Measurements from ENCODE around the gene RPS17.
"Not testable (repeated sequence)": the region's sequence is repeated elsewhere in the genome, so short reads cannot be mapped to it uniquely, and the experiment has no call there.

The RPS17 gene

GRCh38 chr15:82507087-82507486 is 33.2 kb downstream of the RPS17 start:
- H3K4me1 Mint-ChIP-seq (ENCODE audit: low read depth): not testable (repeated sequence)

GRCh38 chr15:82505842-82506241 is 34.4 kb downstream of the RPS17 start:
- not testable (repeated sequence) for H3K9me3 Mint-ChIP-seq; H3K36me3 Mint-ChIP-seq (ENCODE audit: low read depth); H3K4me1 Mint-ChIP-seq (ENCODE audit: low read depth); H3K27ac Mint-ChIP-seq; H3K4me3 Mint-ChIP-seq; H3K27me3 Mint-ChIP-seq; DNase-seq

More at GRCh38 chr15:82507087-82507486, 33.2 kb downstream of the RPS17 start:
- H3K4me3 Mint-ChIP-seq; H3K27ac Mint-ChIP-seq; H3K36me3 Mint-ChIP-seq (ENCODE audit: low read depth); H3K27me3 Mint-ChIP-seq; H3K9me3 Mint-ChIP-seq; DNase-seq: not testable (repeated sequence)

- not testable (repeated sequence) for H3K4me3 Mint-ChIP-seq; H3K4me1 Mint-ChIP-seq (ENCODE audit: low read depth); H3K9me3 Mint-ChIP-seq; H3K27ac Mint-ChIP-seq; H3K36me3 Mint-ChIP-seq (ENCODE audit: low read depth); H3K27me3 Mint-ChIP-seq; DNase-seq
These were observed 36.2 kb downstream of the RPS17 start for GRCh38 chr15:82504074-82504473.

GRCh38 chr15:82502700-82503339 is 37.4 kb downstream of the RPS17 start:
- H3K36me3 Mint-ChIP-seq (ENCODE audit: low read depth); H3K4me3 Mint-ChIP-seq; H3K9me3 Mint-ChIP-seq; DNase-seq; H3K27me3 Mint-ChIP-seq; H3K27ac Mint-ChIP-seq; H3K4me1 Mint-ChIP-seq (ENCODE audit: low read depth): not testable (repeated sequence)

GRCh38 chr15:82500772-82501171 is 39.5 kb downstream of the RPS17 start:
- not testable (repeated sequence) for H3K4me3 Mint-ChIP-seq; DNase-seq; H3K9me3 Mint-ChIP-seq; H3K36me3 Mint-ChIP-seq (ENCODE audit: low read depth); H3K27ac Mint-ChIP-seq; H3K27me3 Mint-ChIP-seq; H3K4me1 Mint-ChIP-seq (ENCODE audit: low read depth)

GRCh38 chr15:82497978-82498377 is 42.3 kb downstream of the RPS17 start:
- not testable (repeated sequence) for H3K36me3 Mint-ChIP-seq (ENCODE audit: low read depth); DNase-seq; H3K4me1 Mint-ChIP-seq (ENCODE audit: low read depth); H3K4me3 Mint-ChIP-seq; H3K27ac Mint-ChIP-seq; H3K27me3 Mint-ChIP-seq; H3K9me3 Mint-ChIP-seq

- H3K27me3 Mint-ChIP-seq; H3K4me1 Mint-ChIP-seq (ENCODE audit: low read depth); H3K36me3 Mint-ChIP-seq (ENCODE audit: low read depth); DNase-seq; H3K4me3 Mint-ChIP-seq; H3K27ac Mint-ChIP-seq; H3K9me3 Mint-ChIP-seq: not testable (repeated sequence)
These were observed 52.0 kb downstream of the RPS17 start for GRCh38 chr15:82488250-82488649.

GRCh38 chr15:82487045-82487444 is 53.2 kb downstream of the RPS17 start:
- H3K27me3 Mint-ChIP-seq; H3K36me3 Mint-ChIP-seq (ENCODE audit: low read depth): not testable (repeated sequence)

More at GRCh38 chr15:82487045-82487444, 53.2 kb downstream of the RPS17 start:
- not testable (repeated sequence) for H3K4me3 Mint-ChIP-seq; H3K27ac Mint-ChIP-seq; H3K4me1 Mint-ChIP-seq (ENCODE audit: low read depth); DNase-seq; H3K9me3 Mint-ChIP-seq

All from activated T-cell treated with anti-CD3 and anti-CD28 coated beads, Interleukin-2, amount 50 U/mL, for 24 hours (primary cell).